Adrenal gland (tissue), 12 donors: ENCODE data around the gene MBD3. TPM values are rescaled to one million over a fixed set of nuclear protein-coding genes. Genes with fewer than 3 reads are reported as not detected.
A peak's percentile ranks its signal among the peaks of the same experiment; 100 is the strongest.

Experiments used
- DNase-seq, 7 donors: peaks; one replicate each; pipeline ENCODE4 v3.0.0-alpha.2; 2019 to 2020
- H3K27ac ChIP-seq, 5 donors: fragments of 200-600 bp; sonication (generic) in 4 of 5; 1 replicate in 3 of 5; 2 replicates in 2 of 5; pipeline versions ENCODE4 v1.5.1 to v1.8.0; 2016 to 2020; ENCODE audit warnings: mild to moderate bottlenecking in 1 of 5
- H3K27me3 ChIP-seq: fragments of 200-600 bp; 2 replicates; pipeline ENCODE4 v1.8.0; 2021
- H3K36me3 ChIP-seq, 2 donors: fragments of 200-600 bp; replicated peaks in 1 of 2; 1 replicate in 1 of 2; 2 replicates in 1 of 2; pipeline versions ENCODE4 v1.5.1 to v1.8.0; 2018 to 2022
- H3K4me1 ChIP-seq, 2 donors: fragments of 200-600 bp; replicated peaks in 1 of 2; 1 replicate in 1 of 2; 2 replicates in 1 of 2; pipeline versions ENCODE4 v1.5.1 to v1.8.0; 2018 to 2021
- H3K4me3 ChIP-seq, 4 donors: fragments of 200-600 bp; sonication (generic) in 3 of 4; one replicate each; pipeline ENCODE4 v1.5.1; 2016 to 2018
- H3K9me3 ChIP-seq, 3 donors: fragments of 200-600 bp; sonication (generic) in 1 of 3; replicated peaks in 1 of 3; 1 replicate in 2 of 3; 2 replicates in 1 of 3; pipeline versions ENCODE4 v1.5.1 to v1.8.0; 2016 to 2021
- CTCF ChIP-seq, 6 experiments: fragments of 450-650 bp in 4 of 6; fragments of 200-600 bp in 2 of 6; sonication (generic) in 1 of 6; IDR thresholded peaks; 1 replicate in 5 of 6; 2 replicates in 1 of 6; pipeline versions ENCODE4 v1.5.1 to v1.8.0; 2016 to 2021; ENCODE audit warnings: antibody characterized with exemption in 6 of 6, mild to moderate bottlenecking in 2 of 6, moderate library complexity in 1 of 6
- POLR2A ChIP-seq, 2 donors: fragments of 450-650 bp; IDR thresholded peaks; one replicate each; pipeline ENCODE4 v1.6.1; 2017; ENCODE audit warnings: antibody characterized with exemption in 2 of 2, mild to moderate bottlenecking in 2 of 2, moderate library complexity in 1 of 2
- WGBS, 4 donors: extraction: QIAGEN DNeasy Blood & Tissue Kit in 2 of 4; methylation state at CpG; one replicate each; pipeline versions ENCODE4 v1.1.5 to v1.1.7; 2013 to 2017; 5-methylcytosine and 5-hydroxymethylcytosine counted together
- intact Hi-C, 2 donors: fragments of 100-400 bp; cut with DNase I; formaldehyde crosslinking; loops; one replicate each; pipeline versions ENCODE4 v1.14.1 to v1.15.0; 2022 to 2023
- polyA plus RNA-seq, 3 donors: library from polyadenylated mRNA; stranded (reverse); fragments of 200-250 nt in 2 of 3; fragments of 350-450 nt in 1 of 3; fragmentation: Illumina TruSeq in 1 of 3; extraction: RNeasy Lipid Tissue Mini Kit (QIAGEN cat#74804) in 1 of 3; gene quantifications; one replicate each; pipeline ENCODE4 v1.2.3, GENCODE V29; 2013 to 2014
- total RNA-seq, 9 donors: library from RNA; depleted of rRNA in 4 of 9; stranded (reverse); fragments of >200 nt in 4 of 9; fragments of 120-200 nt in 1 of 9; fragmentation: NEBNext Ultra II Directional in 1 of 9; extraction: Animal tissue kit (Norgen Biotek cat#: 25700) in 1 of 9; gene quantifications; one replicate each; pipeline versions ENCODE4 v1.1.0 to v1.2.4, GENCODE V29; 2013 to 2023
- donor health status: healthy with polysubstance abuse.
- donor health status: Bipolar disorder and iron deficiency.
- donor health status: DM: yes; HTN: yes; CAD: no.
- donor health status: DM: no; HTN: no; CAD: no.
- donor health status: DM: no; HTN: no; CAD: no.
- donor health status: DM: yes; HTN: yes; CAD: no.

MBD3 gene
- total and polyA plus RNA-seq, 12 donors, result 3.5 to 221 (median 94.0) TPM

DNA sequence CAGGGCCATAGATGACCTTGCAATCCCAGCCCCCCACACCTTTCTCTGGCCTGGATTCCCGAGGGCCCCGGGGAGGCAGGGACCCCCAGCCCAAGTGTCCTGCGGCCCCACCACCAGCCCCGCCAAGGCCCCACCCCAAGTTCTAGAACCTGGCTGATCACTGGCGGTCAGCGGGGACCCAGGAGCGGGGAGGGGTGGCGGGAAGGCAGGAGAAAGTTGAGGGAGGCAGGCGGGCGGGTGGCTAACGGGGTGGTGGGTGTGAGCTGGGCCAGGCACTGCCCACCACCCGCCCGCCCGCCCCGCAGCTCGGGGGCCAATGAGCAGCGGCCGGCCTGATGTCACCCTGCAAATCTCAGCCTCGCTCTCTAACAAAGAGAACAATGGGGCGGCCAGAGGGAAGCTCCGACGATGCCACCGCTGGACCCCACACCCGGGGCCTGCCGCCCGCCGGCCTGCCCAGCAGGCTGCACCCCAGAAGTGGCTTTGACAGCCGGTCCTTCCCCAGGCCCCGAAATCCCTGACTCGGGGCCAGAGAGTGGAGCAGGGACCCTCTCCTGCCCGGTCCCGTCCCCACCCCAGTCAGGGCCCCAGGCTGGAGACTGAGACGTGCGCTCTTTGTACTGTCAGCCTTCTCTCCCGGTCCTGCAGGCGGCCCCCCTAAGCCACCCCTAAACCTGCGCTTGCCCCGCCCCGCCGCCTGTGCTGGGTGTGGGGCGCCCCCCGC lies 26.1 kb downstream of the MBD3 start:
- Histone ChIP-seq H3K4me1 (peaks cover 7 to 12% of the 10 kb centered on the region in 2 donors), H3K36me3 (no peaks in the 10 kb centered on the region), H3K27ac (peak overlapping the region in 4 of 5 donors; percentile 82 to 85 (median 84)), H3K9me3 (no peaks in the 10 kb centered on the region), H3K27me3 (no peaks in the 10 kb centered on the region), H3K4me3 (peak overlapping the region in 3 of 4 donors; percentile 23 to 88 (median 42))
- peak; percentile 74 to 91 (median 83) for DNase-seq
- 0 to 12% (median 7%) methylated on average over 1 to 42 of the region's 42 CpGs for WGBS, 4 donors
- no peak for TF ChIP-seq CTCF (IDR thresholded peaks at IDR 0.05)
- peak; percentile 50 to 93 for TF ChIP-seq POLR2A (IDR thresholded peaks at IDR 0.05)
- intact Hi-C loops, result no loop called here

GRCh38 chr19:1563251-1563650 lies 29.4 kb downstream of the MBD3 start:
- DNase-seq, result no peak
- intact Hi-C loops, result no loop called here
- no peak for TF ChIP-seq POLR2A (IDR thresholded peaks at IDR 0.05)
- no peak for TF ChIP-seq CTCF (IDR thresholded peaks at IDR 0.05)
- peaks cover 4 to 8% of the 10 kb centered on the region in 2 donors for H3K4me1 ChIP-seq
- 92 to 98% (median 94%) methylated on average over 3 to 6 of the region's 6 CpGs for WGBS, 4 donors
- no peaks in the 10 kb centered on the region for H3K27me3 ChIP-seq
- no peaks in the 10 kb centered on the region for H3K9me3 ChIP-seq
- no peaks in the 10 kb centered on the region for H3K36me3 ChIP-seq
- no peak overlapping the region for H3K27ac ChIP-seq
- no peak overlapping the region for H3K4me3 ChIP-seq

DNA sequence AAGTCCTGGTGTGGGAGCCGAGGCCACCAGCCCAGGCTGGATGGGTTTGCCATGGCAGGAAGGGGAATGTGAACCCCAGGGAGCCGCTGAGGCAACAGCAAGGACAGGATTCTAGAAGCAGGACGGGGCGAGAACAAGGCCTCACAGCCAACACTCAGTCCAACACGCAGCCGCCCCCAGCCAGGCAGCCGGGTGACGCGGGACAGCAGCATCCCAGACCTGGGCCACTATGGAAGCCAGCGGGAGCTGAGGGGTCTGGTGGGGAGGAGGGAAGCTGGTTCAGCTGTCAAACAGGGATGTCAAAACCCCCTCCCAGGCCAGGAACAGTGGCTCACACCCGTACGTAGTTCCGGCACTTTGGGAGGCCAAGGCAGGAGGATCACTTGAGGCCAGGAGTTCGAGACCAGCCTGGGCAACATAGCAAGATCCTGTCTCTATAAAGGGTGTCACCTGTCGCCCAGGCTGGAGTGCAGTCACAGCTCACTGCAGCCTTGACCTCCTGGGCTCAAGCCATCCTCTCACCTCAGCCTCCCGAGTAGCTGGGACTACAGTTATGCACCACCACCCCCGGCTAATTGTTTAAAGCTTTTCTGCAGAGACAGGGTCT lies 31.3 kb downstream of the MBD3 start:
- no peak for DNase-seq
- no peaks in the 10 kb centered on the region for H3K36me3 ChIP-seq
- H3K27me3 ChIP-seq, result no peaks in the 10 kb centered on the region
- intact Hi-C loops, result no loop called here
- H3K4me3 ChIP-seq, result no peak overlapping the region
- H3K27ac ChIP-seq, result no peak overlapping the region
- no peaks in the 10 kb centered on the region for H3K9me3 ChIP-seq
- WGBS, 4 donors, result 89 to 100% (median 94%) methylated on average over 4 to 17 of the region's 17 CpGs
- H3K4me1 ChIP-seq, result peaks cover 3 to 7% of the 10 kb centered on the region in 2 donors
- TF ChIP-seq POLR2A (IDR thresholded peaks at IDR 0.05) (no peak), CTCF (IDR thresholded peaks at IDR 0.05) (no peak)

DNA sequence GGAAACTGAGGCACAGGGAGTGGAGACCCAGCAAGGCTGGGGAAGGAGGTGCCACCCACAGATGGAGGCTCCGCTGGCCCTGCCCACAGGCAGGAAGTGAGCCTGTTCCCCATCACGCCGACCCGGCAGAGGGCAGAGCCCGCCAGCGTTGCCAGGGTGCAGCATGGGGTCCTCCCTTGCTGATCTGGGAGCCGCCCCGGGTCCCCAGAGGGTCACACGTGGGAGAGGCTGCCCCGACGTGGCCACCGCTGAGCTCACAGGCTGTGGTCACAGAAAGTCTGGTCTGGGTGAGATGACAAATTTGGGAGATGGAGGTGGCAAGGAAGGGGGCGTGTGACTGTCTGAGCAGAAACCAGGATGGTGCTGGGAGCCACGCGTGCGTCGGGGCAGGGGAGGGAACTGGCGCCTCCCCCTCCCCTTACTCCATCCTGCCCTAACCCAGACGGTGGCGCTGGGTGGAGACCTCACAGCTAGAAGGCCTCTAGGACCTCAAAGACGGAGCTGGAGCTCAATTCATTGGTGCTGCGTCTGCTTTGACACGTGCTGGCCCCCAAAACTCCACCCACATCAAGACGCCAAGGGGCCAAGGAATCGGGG lies 32.3 kb downstream of the MBD3 start:
- no peak overlapping the region for H3K27ac ChIP-seq
- 65 to 78% (median 74%) methylated on average over 15 to 25 of the region's 25 CpGs for WGBS, 4 donors
- no peak overlapping the region for H3K4me3 ChIP-seq
- H3K27me3 ChIP-seq, result no peaks in the 10 kb centered on the region
- TF ChIP-seq CTCF (IDR thresholded peaks at IDR 0.05) (no peak), POLR2A (IDR thresholded peaks at IDR 0.05) (no peak)
- H3K4me1 ChIP-seq, result no peaks in the 10 kb centered on the region
- no peak for DNase-seq
- H3K36me3 ChIP-seq, result peaks cover 0 to 2% of the 10 kb centered on the region in 2 donors
- intact Hi-C loops, result no loop called here
- H3K9me3 ChIP-seq, result no peaks in the 10 kb centered on the region
